OCI-LY3 (cell line): ENCODE results near the gene CROCC.

Source experiments
- CTCF ChIP-seq: fragments of 200-600, 300-600 bp; sonication (generic); IDR thresholded peaks from 2 replicates; pipeline ENCODE4 v1.5.1; 2014; ENCODE audit warnings: antibody characterized with exemption, low read length, low read depth
- EZH2phosphoT487 ChIP-seq: fragments of 200-600 bp; shearing (Covaris generic); IDR thresholded peaks from 2 replicates; pipeline ENCODE4 v1.6.1; 2018; ENCODE audit warnings: antibody characterized with exemption, mixed run types, low read depth

- TF ChIP-seq CTCF, result no peak
- TF ChIP-seq EZH2phosphoT487, result no peak
Measured at GRCh38 chr1:16924216-16924918, 2.6 kb downstream of the CROCC start.
